Osteoblast (primary cell): Measurements from ENCODE around the gene PCDHA12. TPM values are rescaled to one million over a fixed set of nuclear protein-coding genes. Genes with fewer than 3 reads are reported as not detected.
A peak's percentile ranks its signal among the peaks of the same experiment; 100 is the strongest.
"Not testable (repeated sequence)": the region's sequence is repeated elsewhere in the genome, so short reads cannot be mapped to it uniquely, and the experiment has no call there.

ENCODE experiments used
- DNase-seq: peaks from one replicate; pipeline ENCODE4 v3.0.0; 2011; ENCODE audit warnings: low spot score, mixed read lengths; ENCODE audit not compliant: insufficient read length; ENCODE audit errors: missing footprints
- H2AFZ ChIP-seq: 2 replicates; pipeline ENCODE4 v1.6.0; 2011; ENCODE audit warnings: mild to moderate bottlenecking, low read length
- H3K27ac ChIP-seq: 2 replicates; pipeline ENCODE4 v1.5.1; 2011; ENCODE audit warnings: mild to moderate bottlenecking, low read depth, low read length, moderate library complexity
- H3K27me3 ChIP-seq: 2 replicates; pipeline ENCODE4 v1.6.0; 2012; ENCODE audit warnings: mild to moderate bottlenecking, control low read depth, inconsistent platforms, low read length, moderate library complexity; ENCODE audit not compliant: insufficient read depth
- H3K36me3 ChIP-seq: 2 replicates; pipeline ENCODE4 v1.5.1; 2011; ENCODE audit warnings: mild to moderate bottlenecking, low read length, control low read depth, moderate library complexity; ENCODE audit not compliant: insufficient read depth
- H3K4me1 ChIP-seq: 2 replicates; pipeline ENCODE4 v1.5.1; 2011; ENCODE audit warnings: mild to moderate bottlenecking, low read length, control low read depth, moderate library complexity; ENCODE audit not compliant: insufficient read depth
- H3K4me2 ChIP-seq: 2 replicates; pipeline ENCODE4 v1.6.0; 2011; ENCODE audit warnings: mild to moderate bottlenecking, low read length; ENCODE audit not compliant: insufficient read depth
- H3K4me3 ChIP-seq: fragments of 200-600 bp; sonication (generic); 3 replicates; pipeline ENCODE4 v1.5.1; 2012; ENCODE audit warnings: mild to moderate bottlenecking, low read length, inconsistent platforms; ENCODE audit not compliant: insufficient read depth
- H3K79me2 ChIP-seq: 2 replicates; pipeline ENCODE4 v1.6.0; 2012; ENCODE audit warnings: mild to moderate bottlenecking, low read length, control low read depth, inconsistent platforms; ENCODE audit not compliant: insufficient read depth
- H3K9me3 ChIP-seq: 2 replicates; pipeline ENCODE4 v1.5.1; 2011; ENCODE audit warnings: low read depth, low read length, control low read depth
- H4K20me1 ChIP-seq: 2 replicates; pipeline ENCODE4 v1.6.0; 2012; ENCODE audit warnings: mild to moderate bottlenecking, low read length, control low read depth; ENCODE audit not compliant: insufficient read depth
- CTCF ChIP-seq: IDR thresholded peaks from 2 replicates; pipeline ENCODE4 v1.5.1; 2011; ENCODE audit warnings: mild to moderate bottlenecking, low read depth, low read length, moderate library complexity; ENCODE audit errors: extremely low read depth
- total RNA-seq: library from RNA; depleted of rRNA; stranded (reverse); fragments of >200 nt; gene quantifications from 2 replicates; pipeline ENCODE4 v1.2.3, GENCODE V29; 2012

The PCDHA12 gene
- under 0.01 and 0.36 TPM in 2 replicates for total RNA-seq

- no peaks in the 10 kb centered on the region for H3K79me2 ChIP-seq
- no peak for DNase-seq
These were observed at the start of gene PCDHA12 for GRCh38 chr5:140875085-140876065. PCDHA12 (plus strand) TSS chr5:140875308; CDS start chr5:140875473, 165 bp downstream.

GRCh38 chr5:140827704-140828361 is 47.3 kb upstream of the PCDHA12 start, which contains the start of gene PCDHA6:
PCDHA6 (plus strand) TSS chr5:140827960; CDS start chr5:140828092, 132 bp downstream.
- Histone ChIP-seq H3K27me3 (no peaks in the 10 kb centered on the region), H3K79me2 (no peaks in the 10 kb centered on the region), H3K9me3 (no peaks in the 10 kb centered on the region), H3K4me1 (no peaks in the 10 kb centered on the region), H2AFZ (no peak within 1 kb of the TSS), H3K4me2 (no peak within 1 kb of the TSS), H3K36me3 (no peaks in the 10 kb centered on the region), H3K27ac (no peak within 1 kb of the TSS), H3K4me3 (peak within 1 kb of the TSS; percentile 41), H4K20me1 (no peaks in the 10 kb centered on the region)
- no peak for TF ChIP-seq CTCF
- DNase-seq, result no peak

More at GRCh38 chr5:140875085-140876065, at the start of gene PCDHA12:
- Histone ChIP-seq H3K9me3 (peaks cover 2% of the 10 kb centered on the region), H3K4me3 (no peak within 1 kb of the TSS), H3K4me2 (no peak within 1 kb of the TSS), H3K27me3 (no peaks in the 10 kb centered on the region), H2AFZ (no peak within 1 kb of the TSS), H4K20me1 (no peaks in the 10 kb centered on the region), H3K4me1 (no peaks in the 10 kb centered on the region), H3K36me3 (no peaks in the 10 kb centered on the region), H3K27ac (no peak within 1 kb of the TSS)
- TF ChIP-seq CTCF, result no peak

- H4K20me1 ChIP-seq, result no peaks in the 10 kb centered on the region
- H3K4me3 ChIP-seq, result peak overlapping the region; percentile 41
- no peaks in the 10 kb centered on the region for H3K27me3 ChIP-seq
These were observed 46.8 kb upstream of the PCDHA12 start for GRCh38 chr5:140828362-140828737.

GRCh38 chr5:140829511-140830501 is 45.3 kb upstream of the PCDHA12 start:
- not testable (repeated sequence) for H3K4me1 ChIP-seq, H3K4me2 ChIP-seq, H3K4me3 ChIP-seq, H2AFZ ChIP-seq, H4K20me1 ChIP-seq, H3K9me3 ChIP-seq, DNase-seq, H3K27me3 ChIP-seq, H3K79me2 ChIP-seq, H3K27ac ChIP-seq, H3K36me3 ChIP-seq

More at GRCh38 chr5:140828362-140828737, 46.8 kb upstream of the PCDHA12 start:
- no peak for TF ChIP-seq CTCF
- no peaks in the 10 kb centered on the region for H3K9me3 ChIP-seq
- H3K4me1 ChIP-seq, result no peaks in the 10 kb centered on the region
- no peak for DNase-seq
- H2AFZ ChIP-seq, result no peak overlapping the region
- no peak overlapping the region for H3K27ac ChIP-seq
- H3K36me3 ChIP-seq, result no peaks in the 10 kb centered on the region
- H3K4me2 ChIP-seq, result no peak overlapping the region
- H3K79me2 ChIP-seq, result no peaks in the 10 kb centered on the region
